T follicular helper cell (primary cell): ENCODE measurements around the gene MINK1.
"Not testable (repeated sequence)": the region's sequence is repeated elsewhere in the genome, so short reads cannot be mapped to it uniquely, and the experiment has no call there.

Experiments
- DNase-seq: peaks from one replicate; pipeline ENCODE4 v3.0.0-alpha.2; 2020; ENCODE audit warnings: low read depth

The MINK1 gene

DNA sequence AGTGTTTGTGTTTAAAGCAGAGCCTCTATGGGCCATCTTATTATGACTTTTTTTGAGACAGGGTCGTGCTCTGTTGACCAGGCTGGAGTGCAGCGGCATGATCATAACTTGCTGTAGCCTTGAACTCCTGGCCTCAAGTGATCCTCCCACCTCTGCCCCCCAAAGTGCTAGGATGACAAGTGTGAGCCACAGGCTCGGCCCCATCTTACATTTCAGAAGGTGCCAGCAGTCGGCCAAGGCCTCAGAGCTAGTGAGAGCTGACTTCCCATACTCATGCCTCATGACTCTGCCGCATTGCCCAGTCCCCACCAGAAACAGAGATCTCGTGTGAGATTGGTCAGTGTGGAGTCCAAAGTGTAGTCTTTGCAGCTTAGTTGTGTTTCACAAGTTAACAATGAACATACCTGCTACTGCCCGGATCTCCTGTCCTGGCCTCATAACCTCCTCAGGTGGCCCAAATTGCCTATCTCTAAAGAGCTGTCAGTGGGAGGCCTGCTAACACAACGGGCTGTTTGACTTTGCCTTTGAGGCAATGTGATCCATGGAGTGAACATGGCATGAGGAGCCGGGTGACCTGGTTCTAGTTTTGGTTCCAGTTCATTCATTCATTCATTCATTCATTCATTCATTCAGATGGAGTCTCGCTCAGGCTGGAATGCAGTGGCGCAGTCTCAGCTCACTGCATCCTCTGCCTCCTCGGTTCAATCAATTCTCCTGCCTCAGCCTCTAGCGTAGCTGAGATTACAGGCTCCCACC, 13.7 kb downstream of the MINK1 start:
- no peak for DNase-seq

DNA sequence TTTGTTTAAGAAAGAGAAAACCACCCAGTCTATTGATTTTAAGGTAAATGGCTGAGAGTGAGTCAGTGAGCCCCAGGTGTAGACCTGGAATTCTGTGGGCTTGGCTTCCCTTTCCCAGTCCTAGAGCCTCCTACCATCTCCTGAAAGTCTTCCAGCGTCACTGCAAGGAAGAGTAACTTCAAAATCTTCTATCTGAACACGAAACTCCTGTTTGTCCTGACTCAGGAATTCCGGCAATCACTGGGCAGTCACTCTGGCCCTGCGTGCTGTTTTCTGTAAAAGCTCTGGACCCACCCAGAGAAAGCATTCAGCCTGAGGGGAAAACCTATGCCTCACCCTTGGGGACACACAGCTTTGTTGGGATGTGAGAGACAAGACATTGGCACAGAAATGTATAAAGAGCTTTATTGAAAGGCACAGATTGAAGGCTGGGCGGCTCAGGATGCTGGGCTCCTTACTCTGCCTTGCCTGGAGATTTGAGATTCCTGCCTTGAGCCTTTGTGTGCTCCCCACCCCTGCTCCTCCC, 15.9 kb downstream of the MINK1 start:
- DNase-seq, result no peak

DNA sequence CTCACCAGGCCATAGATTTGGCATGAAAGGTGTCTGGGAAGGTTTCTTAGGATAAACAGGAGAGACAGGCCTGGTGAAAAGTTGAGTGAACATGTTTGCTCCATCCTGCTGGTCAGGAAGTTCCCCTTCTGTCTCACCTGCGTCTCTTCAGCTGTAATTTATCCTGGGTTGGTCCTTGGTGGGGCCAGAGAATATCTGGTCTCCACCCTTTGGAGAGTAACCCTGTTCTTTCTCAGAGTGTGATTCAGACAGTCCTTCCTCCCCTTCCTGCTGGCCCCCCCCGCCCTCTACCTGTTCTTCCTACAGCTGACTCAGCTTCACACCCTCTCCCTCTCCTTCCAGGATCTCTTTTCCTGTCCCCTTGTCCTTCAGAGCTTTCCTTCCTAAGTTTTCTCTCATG, 17.1 kb downstream of the MINK1 start:
- no peak for DNase-seq

DNA sequence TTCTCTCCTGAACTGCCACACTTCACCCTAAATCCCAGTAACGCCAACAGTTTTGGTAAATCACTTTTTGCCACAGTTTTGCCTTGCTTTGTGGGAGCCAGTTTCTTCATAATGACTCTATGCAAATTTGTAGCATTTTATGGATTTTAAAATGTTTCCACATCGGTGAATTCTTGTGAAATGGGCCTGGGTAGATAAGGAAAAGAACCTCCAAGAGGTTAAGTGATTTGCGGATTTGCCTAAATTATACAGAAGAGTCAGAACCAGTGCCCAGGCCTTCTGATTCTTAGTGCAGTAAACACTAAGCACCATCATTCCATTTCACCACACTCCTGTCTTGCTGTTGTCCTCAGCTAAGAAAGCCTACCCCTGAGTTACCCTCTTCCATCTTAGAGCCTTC, 17.9 kb downstream of the MINK1 start:
- DNase-seq, result no peak

DNA sequence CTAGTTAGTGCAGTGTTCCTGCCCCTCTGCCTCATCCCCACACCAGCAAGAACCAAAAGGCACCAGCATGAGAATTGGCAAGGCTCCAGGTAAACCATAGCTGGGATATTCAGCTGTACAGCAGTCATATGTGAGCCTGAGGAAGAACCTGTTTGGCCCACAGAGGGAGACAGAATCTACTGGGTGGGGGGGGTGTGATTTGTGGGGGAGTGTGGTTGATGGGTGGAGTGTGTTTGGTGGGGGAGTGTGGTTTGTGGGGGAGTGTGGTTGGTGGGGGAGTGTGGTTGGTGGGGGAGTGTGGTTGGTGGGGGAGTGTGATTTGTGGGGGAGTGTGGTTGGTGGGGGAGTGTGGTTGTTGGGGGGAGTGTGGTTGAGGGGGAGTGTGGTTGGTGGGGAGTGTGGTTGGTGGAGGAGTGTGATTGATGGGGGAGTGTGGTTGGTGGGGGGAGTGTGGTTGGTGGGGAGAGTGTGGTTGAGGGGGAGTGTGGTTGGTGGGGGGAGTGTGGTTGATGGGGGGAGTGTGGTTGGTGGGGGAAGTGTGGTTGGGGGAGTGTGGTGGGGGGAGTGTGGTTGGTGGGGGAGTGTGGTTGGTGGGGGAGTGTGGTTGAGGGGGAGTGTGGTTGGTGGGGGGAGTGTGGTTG, 19.5 kb downstream of the MINK1 start:
- DNase-seq, result no peak

DNA sequence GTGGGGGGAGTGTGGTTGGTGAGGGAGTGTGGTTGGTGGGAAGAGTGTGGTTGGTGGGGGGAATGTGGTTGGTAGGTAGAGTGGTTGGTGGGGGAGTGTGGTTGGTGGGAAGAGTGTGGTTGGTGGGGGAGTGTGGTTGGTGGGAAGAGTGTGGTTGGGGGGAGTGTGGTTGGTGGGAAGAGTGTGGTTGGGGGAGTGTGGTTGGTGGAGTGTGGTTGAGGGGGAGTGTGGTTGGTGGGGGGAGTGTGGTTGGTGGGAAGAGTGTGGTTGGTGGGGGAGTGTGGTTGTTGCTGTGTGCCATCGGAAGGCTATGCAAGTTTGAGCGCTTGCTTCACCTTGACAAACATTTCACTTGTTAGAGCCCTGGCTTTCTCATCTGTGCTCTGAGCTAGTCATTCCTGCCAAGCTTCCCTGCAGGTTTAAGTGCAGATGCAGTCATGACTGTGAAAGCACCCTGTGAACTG, 20.1 kb downstream of the MINK1 start:
- DNase-seq, result no peak

DNA sequence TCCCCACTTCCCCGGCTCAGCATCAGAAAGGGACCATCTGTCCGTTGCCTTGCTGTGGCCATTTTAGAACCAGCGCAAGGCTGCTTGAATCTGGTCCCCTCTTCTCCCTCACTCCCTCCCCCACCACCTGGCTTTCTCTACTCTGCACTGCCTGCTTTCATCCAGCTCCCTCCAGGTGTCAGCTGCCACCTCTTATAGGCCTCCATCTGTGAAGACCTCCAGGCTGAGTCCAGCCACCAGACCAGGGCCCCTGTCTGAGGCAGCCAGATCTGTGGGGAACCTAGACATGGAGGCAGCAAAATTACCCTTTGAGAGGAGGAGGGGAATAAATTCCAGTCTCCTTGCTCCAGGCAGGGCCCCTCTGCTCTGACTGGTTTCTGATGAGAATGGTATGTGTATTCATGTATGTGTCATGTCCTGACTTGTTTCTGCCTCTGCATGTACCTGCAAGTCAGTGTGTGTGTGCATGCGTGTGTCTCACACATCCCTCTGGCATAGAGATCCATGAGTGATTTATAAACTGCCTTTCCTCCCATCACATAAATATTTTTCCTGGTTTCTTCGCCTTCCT, 21.1 kb downstream of the MINK1 start:
- no peak for DNase-seq

DNA sequence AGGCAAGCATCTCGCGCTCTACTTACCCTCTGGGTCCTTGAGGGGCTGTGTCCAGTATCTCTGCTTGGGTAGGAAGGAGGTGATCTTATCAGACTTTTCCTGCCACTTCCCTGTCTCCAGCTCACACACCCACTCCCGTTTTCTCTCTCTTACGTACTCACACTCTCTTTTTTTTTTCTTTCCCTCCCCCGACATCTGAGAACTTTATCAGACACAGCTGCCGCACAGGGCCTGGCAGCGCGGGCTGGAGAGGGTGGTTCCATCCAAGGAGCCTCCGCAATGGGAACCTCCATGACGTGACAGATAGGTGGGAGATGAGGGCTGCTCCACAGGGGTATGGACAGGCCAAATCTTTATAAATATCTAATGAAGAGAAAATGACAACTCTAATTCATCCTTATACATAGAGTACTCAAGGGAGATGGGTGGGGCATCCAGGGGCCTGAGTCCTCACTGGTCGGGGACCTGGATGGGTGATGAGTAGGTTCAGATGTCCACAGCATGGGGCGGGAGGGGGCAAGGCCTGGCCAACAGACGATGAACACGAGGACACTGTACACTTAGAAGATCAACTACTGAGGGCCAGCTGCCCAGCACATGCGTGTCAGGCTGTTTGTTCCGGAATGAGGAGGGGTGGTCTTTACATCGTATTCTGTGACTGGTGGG, 23.3 kb downstream of the MINK1 start:
- no peak for DNase-seq

DNA sequence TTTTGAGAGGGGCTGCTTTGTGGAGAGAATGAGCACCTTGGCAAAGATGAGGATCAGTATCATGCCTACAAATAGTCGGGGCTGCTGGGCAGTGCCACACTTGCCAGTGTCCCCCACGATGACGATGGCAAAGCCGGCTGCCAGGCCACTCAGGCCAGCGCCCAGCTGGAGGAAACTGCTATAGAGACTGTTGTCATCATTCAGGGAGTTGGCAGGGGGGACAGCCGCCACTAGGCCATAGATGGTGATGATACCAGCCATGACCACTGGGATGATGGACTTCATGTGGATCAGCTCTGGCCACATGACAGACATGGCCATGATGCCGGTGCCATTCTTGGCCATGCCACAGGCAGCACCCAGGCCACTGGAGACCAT, 23.8 kb downstream of the MINK1 start:
- DNase-seq, result no peak

DNA sequence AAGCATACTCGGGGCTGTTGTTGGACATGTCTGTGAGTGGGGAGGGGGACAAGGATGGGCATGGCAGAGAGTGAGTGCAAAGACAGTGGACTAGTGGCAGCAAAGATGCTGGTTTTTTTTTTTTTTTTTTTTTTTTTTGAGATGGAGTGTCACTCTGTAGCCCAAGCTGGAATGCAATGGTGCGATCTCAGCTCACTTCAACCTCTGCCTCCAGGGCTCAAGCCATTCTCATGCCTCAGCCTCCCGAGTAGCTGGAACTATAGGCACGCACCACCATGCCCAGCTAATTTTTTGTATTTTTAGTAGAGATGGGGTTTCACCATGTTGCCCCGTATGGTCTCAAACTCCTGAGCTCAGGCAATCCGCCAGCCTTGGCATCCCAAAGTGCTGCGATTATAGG, 24.2 kb downstream of the MINK1 start:
- DNase-seq, result not testable (repeated sequence)

DNA sequence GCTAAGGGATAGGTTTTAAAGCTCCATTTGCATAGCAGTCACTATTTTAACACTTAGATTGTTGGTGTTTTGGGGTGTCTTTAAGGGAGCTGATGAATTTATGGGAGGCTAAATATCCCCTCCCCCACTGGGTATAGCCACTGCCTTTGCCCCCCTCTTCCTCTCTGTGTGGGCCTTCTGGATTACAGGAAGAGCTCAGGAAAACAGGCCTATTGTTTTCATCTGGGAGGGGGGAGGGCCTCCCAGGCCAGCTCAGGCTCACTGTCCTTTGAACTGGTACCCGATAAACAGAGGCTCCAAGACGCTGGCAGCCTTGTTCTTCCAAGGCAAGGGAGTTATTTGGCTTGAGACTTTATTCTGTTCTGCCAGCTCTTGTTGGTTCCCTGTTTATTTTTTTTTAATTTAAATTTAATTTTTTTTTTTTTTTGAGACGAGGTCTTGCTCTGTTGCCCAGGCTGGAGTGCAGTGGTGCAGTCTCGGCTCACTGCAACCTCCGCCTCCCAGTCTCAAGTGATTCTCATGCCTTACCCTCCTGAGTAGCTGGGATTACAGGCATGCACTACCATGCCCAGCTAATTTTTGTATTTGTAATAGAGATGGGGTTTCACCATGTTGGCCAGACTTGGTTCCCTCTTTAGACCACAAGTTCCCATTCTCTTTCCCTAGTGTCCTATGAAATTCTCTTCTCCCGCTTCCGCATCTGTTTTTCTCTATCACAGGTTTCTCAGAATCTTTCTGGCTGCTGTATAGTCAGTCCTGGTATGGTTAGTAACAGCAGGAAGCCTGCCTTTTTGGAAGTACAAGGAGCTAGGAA, 25.1 kb downstream of the MINK1 start:
- no peak for DNase-seq

DNA sequence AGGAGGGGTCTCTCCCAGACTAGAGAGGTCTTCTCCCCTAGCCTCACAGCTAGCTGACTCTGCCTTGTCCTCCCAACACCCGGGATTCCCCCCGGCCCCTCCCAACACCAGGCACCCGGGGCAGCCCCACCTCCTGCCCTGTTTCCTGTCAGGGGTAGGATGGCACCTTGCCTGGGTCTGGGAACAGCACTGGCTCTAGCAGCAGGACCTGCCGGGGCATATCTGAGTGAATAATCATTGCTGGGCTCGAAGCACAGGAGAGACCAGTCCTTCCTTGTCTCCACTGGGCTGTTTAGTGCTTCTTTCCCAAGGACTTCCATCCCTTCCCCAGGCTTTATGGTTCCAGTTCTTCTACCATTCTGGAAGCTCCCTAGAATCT, 25.7 kb downstream of the MINK1 start:
- DNase-seq, result no peak

DNA sequence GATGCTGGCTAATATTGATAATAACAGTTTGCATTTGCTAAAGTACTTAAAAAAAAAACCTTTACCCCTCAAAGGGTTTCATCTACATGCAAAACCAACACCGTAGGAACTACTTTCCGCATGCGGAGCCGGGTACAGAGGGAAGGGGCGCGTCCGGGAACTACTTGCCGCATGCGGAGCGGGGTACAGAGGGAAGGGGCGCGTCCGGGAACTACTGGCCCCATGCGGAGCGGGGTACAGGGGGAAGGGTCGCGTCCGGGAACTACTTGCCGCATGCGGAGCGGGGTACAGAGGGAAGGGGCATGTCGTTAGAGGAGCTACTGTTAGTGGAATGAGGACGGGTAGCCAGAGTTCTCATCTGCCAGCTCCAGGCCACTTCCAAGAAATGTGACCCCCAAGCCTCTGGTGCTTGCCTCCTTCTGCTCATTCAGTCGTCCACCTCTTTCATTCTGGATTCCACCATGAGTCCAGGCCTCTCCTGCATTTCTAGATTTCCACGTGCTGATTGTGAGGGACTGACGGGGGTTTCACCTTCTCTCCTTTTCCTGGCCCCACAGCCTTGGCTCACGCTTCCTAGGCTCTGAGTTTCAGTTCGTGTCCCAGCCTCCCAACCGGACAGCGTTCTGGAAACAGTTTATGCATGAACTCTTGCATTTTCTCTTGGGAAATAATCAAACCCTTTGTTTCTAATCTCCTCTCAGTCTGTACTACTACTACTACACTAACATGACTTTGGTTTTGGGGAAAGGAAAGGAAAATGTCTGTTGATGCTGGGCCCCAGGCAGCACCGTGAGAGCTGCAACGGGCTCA, 26.9 kb downstream of the MINK1 start:
- no peak for DNase-seq

DNA sequence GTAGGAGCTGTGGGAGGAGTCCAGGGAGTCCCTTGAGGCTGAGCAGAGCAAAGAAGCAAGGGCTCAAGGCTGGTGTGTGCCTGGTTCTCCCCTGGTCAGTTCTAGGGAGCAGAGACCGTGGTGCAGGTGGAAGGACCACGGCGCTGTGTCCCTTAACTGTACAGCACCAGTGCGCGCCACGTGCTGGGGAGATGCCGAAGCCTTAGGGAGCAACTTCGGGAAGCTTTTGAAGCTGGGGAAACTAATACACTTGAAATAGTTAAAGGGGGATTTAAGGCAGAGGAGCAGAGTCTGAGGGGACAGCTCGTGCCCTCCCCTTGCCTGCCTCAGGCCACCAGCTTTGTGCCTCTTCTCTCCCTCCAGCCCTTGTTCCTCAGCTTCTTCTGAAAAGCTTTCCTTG, 27.5 kb downstream of the MINK1 start:
- no peak for DNase-seq

DNA sequence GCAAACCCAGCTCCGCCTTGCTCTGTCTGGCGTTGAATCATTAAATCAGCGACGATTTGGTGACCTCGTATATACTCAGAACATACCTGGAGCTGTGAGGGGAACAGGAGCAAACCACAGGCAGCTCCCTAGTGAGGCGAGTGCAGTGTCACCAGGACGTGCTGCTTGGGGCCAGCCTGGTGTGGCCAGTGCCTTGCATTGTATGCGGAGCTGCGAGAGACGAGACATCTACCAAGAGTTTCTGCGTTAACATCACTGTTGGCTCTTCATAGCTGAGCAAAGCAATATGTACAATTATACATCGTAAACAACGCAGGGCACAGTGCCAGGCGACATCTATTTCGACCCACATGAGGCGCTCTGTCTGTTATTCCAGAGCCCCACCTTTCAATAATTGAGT, 27.9 kb downstream of the MINK1 start:
- no peak for DNase-seq

DNA sequence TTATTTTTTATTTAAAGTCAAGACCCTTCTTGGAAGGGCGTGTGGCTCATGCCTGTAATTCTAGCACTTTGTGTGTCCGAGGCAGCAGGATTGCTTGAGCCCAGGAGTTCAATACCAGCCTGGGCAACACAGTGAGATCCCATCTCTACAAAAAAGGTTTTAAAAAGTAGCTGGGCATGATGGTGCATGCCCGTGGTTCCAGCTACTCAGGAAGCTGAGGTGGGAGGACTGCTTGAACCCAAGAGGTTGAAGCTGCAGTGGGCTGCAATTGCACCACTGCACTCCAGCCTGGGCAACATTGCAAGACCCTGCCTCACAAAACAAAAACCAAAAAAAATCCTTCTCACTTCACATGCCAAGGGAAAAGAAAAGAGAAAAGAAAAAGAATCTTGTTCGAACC, 29.6 kb downstream of the MINK1 start:
- no peak for DNase-seq

DNA sequence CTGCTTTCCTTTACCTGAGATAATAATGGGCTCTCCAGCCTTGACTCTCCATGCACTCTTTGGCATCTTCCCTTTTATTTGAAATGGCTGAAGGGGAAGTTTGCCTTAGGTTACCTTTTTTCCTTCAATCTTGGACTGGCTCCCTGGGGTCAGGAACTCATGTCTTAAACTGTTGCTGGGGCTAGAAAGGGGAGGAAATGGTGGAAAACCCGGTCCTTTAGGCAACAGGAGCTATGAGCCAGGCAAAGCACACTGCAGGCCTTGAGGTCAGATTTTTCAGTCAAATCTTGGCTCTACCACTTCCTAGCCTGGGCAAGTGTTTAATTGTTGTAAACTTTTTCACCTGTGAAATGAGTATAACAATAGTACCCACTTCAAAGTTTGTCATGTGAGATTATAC, 30.2 kb downstream of the MINK1 start:
- no peak for DNase-seq

DNA sequence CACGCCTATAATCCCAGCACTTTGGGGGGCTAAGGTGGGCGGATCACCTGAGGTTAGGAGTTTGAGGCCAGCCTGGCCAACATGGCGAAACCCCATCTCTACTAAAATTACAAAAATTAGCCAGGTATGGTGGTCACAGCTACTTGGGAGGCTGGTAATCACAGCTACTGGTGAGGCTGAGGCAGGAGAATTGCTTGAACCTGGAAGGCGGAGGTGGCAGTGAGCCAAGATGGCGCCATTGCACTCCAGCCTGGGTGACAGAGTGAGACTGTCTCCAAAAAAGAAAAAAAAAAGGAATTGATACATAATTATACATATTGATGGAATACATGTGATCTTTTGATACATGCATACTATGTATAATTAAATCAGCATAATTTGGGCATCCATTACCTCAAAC, 34.4 kb downstream of the MINK1 start:
- DNase-seq, result not testable (repeated sequence)

DNA sequence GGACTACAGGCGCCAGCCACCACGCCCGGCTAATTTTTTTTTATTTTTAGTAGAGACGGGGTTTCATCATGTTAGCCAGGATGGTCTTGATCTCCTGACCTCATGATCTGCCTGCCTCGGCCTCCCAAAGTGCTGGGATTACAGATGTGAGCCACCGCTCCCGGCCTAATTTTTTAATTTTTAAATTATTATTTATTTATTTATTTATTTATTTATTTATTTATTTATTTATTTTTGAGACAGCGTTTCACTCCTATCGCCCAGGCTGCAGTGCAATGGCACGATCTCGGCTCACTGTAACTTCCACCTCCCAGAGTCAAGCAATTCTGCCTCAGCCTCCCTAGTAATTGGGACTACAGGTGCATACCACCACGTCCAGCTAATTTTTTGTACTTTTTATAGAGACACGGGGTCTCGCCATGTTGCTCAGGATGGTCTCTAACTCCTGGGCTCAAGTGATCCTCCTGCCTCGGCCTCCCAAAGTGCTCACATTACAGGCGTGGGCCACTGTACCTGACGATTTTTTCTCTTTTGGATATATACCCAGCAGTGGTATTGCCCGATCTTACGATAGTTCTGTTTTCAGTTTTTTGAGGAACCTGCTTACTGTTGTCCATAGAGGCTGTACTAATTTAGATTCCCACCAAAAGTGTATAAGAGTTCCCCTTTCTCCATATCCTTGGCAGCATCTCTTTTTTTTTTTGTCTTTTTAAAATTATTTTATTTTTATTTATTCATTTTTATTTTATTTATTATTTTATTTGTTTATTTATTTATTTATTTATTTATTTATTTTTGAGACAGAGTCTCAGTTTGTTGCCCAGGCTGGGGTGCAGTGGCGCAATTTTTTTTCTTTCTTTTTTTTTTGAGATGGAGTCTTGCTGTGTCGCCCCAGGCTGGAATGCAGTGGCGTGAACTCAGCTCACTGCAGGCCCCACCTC, 36.2 kb downstream of the MINK1 start:
- DNase-seq, result not testable (repeated sequence)

DNA sequence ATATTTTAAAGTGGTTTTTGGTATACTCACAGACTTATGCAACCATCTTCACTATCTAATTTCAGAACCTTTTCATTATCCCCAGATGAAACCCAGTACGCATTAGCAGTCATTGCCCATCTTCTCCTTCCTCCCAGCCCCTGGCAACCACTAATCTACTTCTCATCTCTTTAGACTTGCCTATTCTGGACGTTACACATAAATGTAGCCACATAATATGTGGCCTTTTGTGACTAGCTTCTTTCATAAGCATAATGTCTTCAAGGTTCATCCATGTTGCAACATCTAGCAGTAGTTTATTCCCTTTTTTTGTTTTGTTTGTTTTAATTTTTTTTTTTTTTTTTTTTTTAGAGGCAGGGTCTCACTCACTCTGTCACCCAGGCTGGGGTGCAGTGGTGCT, 37.7 kb downstream of the MINK1 start:
- DNase-seq, result no peak
